Liver (tissue), 9 donors: ENCODE results near the gene STRC. TPM values are rescaled to one million over a fixed set of nuclear protein-coding genes. Genes with fewer than 3 reads are reported as not detected.
"Not testable (repeated sequence)": the region's sequence is repeated elsewhere in the genome, so short reads cannot be mapped to it uniquely, and the experiment has no call there.

Experiments
- DNase-seq: peaks from one replicate; pipeline ENCODE4 v3.0.0-alpha.2; 2017; ENCODE audit warnings: low spot score
- H3K27ac ChIP-seq, 2 donors: one replicate each; pipeline ENCODE4 v1.7.0; 2013; ENCODE audit warnings: inconsistent platforms in 2 of 2, low read length in 2 of 2, control low read depth in 1 of 2, low read depth in 1 of 2, mild to moderate bottlenecking in 1 of 2
- H3K27me3 ChIP-seq, 4 donors: one replicate each; pipeline versions ENCODE4 v1.6.1 to v1.7.0; 2013; ENCODE audit warnings: low read length in 3 of 4, inconsistent platforms in 1 of 4, mild to moderate bottlenecking in 1 of 4, moderate library complexity in 1 of 4; ENCODE audit not compliant: control insufficient read depth in 4 of 4, insufficient read depth in 4 of 4
- H3K36me3 ChIP-seq, 4 donors: one replicate each; pipeline versions ENCODE4 v1.6.1 to v1.7.0; 2013; ENCODE audit warnings: low read length in 3 of 4, mild to moderate bottlenecking in 3 of 4, low read depth in 1 of 4, moderate library complexity in 1 of 4; ENCODE audit not compliant: control insufficient read depth in 4 of 4, insufficient read depth in 3 of 4
- H3K4me1 ChIP-seq, 4 donors: one replicate each; pipeline versions ENCODE4 v1.6.1 to v1.7.0; 2013; ENCODE audit warnings: low read length in 3 of 4, mild to moderate bottlenecking in 3 of 4, moderate library complexity in 1 of 4; ENCODE audit not compliant: control insufficient read depth in 4 of 4, insufficient read depth in 4 of 4
- H3K4me3 ChIP-seq, 3 donors: one replicate each; pipeline versions ENCODE4 v1.6.1 to v1.7.0; 2013; ENCODE audit warnings: low read length in 3 of 3, control low read depth in 1 of 3, low read depth in 1 of 3, mild to moderate bottlenecking in 1 of 3
- H3K9ac ChIP-seq, 2 donors: one replicate each; pipeline ENCODE4 v1.7.0; 2013; ENCODE audit warnings: low read length in 2 of 2, mild to moderate bottlenecking in 2 of 2, moderate library complexity in 2 of 2, control low read depth in 1 of 2, low read depth in 1 of 2
- H3K9me3 ChIP-seq, 4 donors: one replicate each; pipeline versions ENCODE4 v1.6.1 to v1.7.0; 2013; ENCODE audit warnings: low read length in 3 of 4; ENCODE audit not compliant: control insufficient read depth in 4 of 4
- ATF3 ChIP-seq: IDR thresholded peaks from 2 replicates; pipeline ENCODE4 v1.6.1; 2016; ENCODE audit warnings: antibody characterized with exemption
- CTCF ChIP-seq: fragments of 150-350 bp; IDR thresholded peaks from 2 replicates; pipeline ENCODE4 v1.5.1; 2017; ENCODE audit warnings: improper control_type of control experiment, low read depth, low read length; ENCODE audit not compliant: missing input control
- EGR1 ChIP-seq, 2 donors: IDR thresholded peaks; 2 replicates each; pipeline ENCODE4 v1.6.1; 2016 to 2018; ENCODE audit warnings: antibody characterized with exemption in 2 of 2, low read depth in 2 of 2
- FOXA1 ChIP-seq: IDR thresholded peaks from 2 replicates; pipeline ENCODE4 v1.6.1; 2016; ENCODE audit warnings: antibody characterized with exemption
- FOXA2 ChIP-seq: IDR thresholded peaks from 2 replicates; pipeline ENCODE4 v1.6.1; 2016; ENCODE audit warnings: antibody characterized with exemption
- HNF4A ChIP-seq, 2 donors: conservative IDR thresholded peaks; 2 replicates each; pipeline ENCODE4 v1.6.1; 2016; ENCODE audit warnings: antibody characterized with exemption in 2 of 2, mild to moderate bottlenecking in 2 of 2
- HNF4G ChIP-seq: IDR thresholded peaks from 2 replicates; pipeline ENCODE4 v1.6.1; 2016; ENCODE audit warnings: antibody characterized with exemption
- JUND ChIP-seq, 2 donors: IDR thresholded peaks; 2 replicates each; pipeline ENCODE4 v1.6.1; 2016; ENCODE audit warnings: antibody characterized with exemption in 2 of 2
- MAX ChIP-seq: IDR thresholded peaks from 2 replicates; pipeline ENCODE4 v1.6.1; 2016; ENCODE audit warnings: antibody characterized with exemption
- RAD21 ChIP-seq, 2 donors: IDR thresholded peaks; 2 replicates each; pipeline ENCODE4 v1.6.1; 2016; ENCODE audit warnings: antibody characterized with exemption in 2 of 2, mild to moderate bottlenecking in 2 of 2
- RXRA ChIP-seq, 2 donors: IDR thresholded peaks; 2 replicates each; pipeline ENCODE4 v1.6.1; 2017 to 2018; ENCODE audit warnings: antibody characterized with exemption in 2 of 2, mild to moderate bottlenecking in 1 of 2
- SP1 ChIP-seq: IDR thresholded peaks from 2 replicates; pipeline ENCODE4 v1.6.1; 2018; ENCODE audit warnings: antibody characterized with exemption, mild to moderate bottlenecking
- TAF1 ChIP-seq: conservative IDR thresholded peaks from 2 replicates; pipeline ENCODE4 v1.6.1; 2016; ENCODE audit warnings: antibody characterized with exemption, mild to moderate bottlenecking
- YY1 ChIP-seq: IDR thresholded peaks from 2 replicates; pipeline ENCODE4 v1.6.1; 2016; ENCODE audit warnings: antibody characterized with exemption, mild to moderate bottlenecking
- ZBTB33 ChIP-seq: IDR thresholded peaks from 2 replicates; pipeline ENCODE4 v1.6.1; 2016; ENCODE audit warnings: antibody characterized with exemption
- WGBS: extraction: QIAGEN DNeasy Blood & Tissue Kit; methylation state at CpG from one replicate; pipeline ENCODE4 v1.1.7; 2013; 5-methylcytosine and 5-hydroxymethylcytosine counted together
- polyA plus RNA-seq, 2 donors: library from polyadenylated mRNA; stranded (reverse) in 1 of 2; unstranded in 1 of 2; fragments of 200-250 nt in 1 of 2; fragments of >200 nt in 1 of 2; fragmentation: Nextera tagmentation in 1 of 2; extraction: Ambion mirVana in 1 of 2; gene quantifications; one replicate each; pipeline versions ENCODE4 v1.2.1 to v1.2.3, GENCODE V29; 2013 to 2015
- total RNA-seq, 2 donors: library from RNA; depleted of rRNA; stranded (reverse); fragments of >200 nt; gene quantifications; one replicate each; pipeline ENCODE4 v1.2.3, GENCODE V29; 2014
- donor health status: healthy.
- donor health status: healthy.
- donor health status: healthy.
- donor health status: healthy.
- donor health status: healthy.

Gene STRC
- total and polyA plus RNA-seq, 4 donors: 0.02 to 0.29 (median 0.25) TPM; not detected in 1

- H3K9me3 ChIP-seq: no peaks in the 10 kb centered on the region
- 88% methylated on average over 85 of the region's 85 CpGs for WGBS
- H3K4me1 ChIP-seq: no peaks in the 10 kb centered on the region
- no peaks in the 10 kb centered on the region for H3K27me3 ChIP-seq
- H3K27ac ChIP-seq: no peak within 1 kb of the TSS
- TF ChIP-seq EGR1 (IDR thresholded peaks at IDR 0.05; ENCODE audit: low read depth in 2 of 2): no peak
- TF ChIP-seq YY1: no peak
- no peak for TF ChIP-seq CTCF
- TF ChIP-seq TAF1: no peak
- TF ChIP-seq ATF3: no peak
- TF ChIP-seq RAD21 (IDR thresholded peaks at IDR 0.05): no peak
- TF ChIP-seq FOXA1: no peak
- no peak for TF ChIP-seq ZBTB33
- TF ChIP-seq FOXA2: no peak
- TF ChIP-seq RXRA (IDR thresholded peaks at IDR 0.05): no peak
- no peak for TF ChIP-seq MAX
- no peak for TF ChIP-seq HNF4G
- TF ChIP-seq JUND (IDR thresholded peaks at IDR 0.05): no peak
- no peak for TF ChIP-seq HNF4A (conservative IDR thresholded peaks at IDR 0.05)
- no peak for TF ChIP-seq SP1
- DNase-seq: no peak
- H3K9ac ChIP-seq: no peak within 1 kb of the TSS
- peaks cover 0 to 3% (median 2%) of the 10 kb centered on the region in 4 donors for H3K36me3 ChIP-seq
- H3K4me3 ChIP-seq: no peak within 1 kb of the TSS
Measured at GRCh38 chr15:43648649-43649429, 30.2 kb upstream of the STRC start, which contains the start of gene CATSPER2. TSS of gene CATSPER2 (minus strand) at chr15:43648844. CDS start at chr15:43648061, 783 bp downstream.

- not testable (repeated sequence) for H3K27ac ChIP-seq, H3K4me3 ChIP-seq, H3K4me1 ChIP-seq, H3K27me3 ChIP-seq, H3K9me3 ChIP-seq, DNase-seq, H3K36me3 ChIP-seq, H3K9ac ChIP-seq
- WGBS: 94% methylated on average over 8 of the region's 8 CpGs
Measured at GRCh38 chr15:43638464-43639204, 20.0 kb upstream of the STRC start.

- H3K36me3 ChIP-seq, H3K4me3 ChIP-seq, H3K9ac ChIP-seq, DNase-seq, H3K27ac ChIP-seq, H3K4me1 ChIP-seq, H3K9me3 ChIP-seq, H3K27me3 ChIP-seq: not testable (repeated sequence)
Measured at GRCh38 chr15:43626937-43627336, 8.3 kb upstream of the STRC start.
